Thyroid gland (tissue), 4 donors: ENCODE measurements around the gene CPA2. TPM values are rescaled to one million over a fixed set of nuclear protein-coding genes. Genes with fewer than 3 reads are reported as not detected.

ENCODE experiments used
- DNase-seq, 2 donors: peaks; one replicate each; pipeline ENCODE4 v3.0.0-alpha.2; 2019
- H3K27ac ChIP-seq, 3 donors: fragments of 200-600 bp; sonication (generic); 1 replicate in 2 of 3; 2 replicates in 1 of 3; pipeline ENCODE4 v1.5.1; 2016 to 2019; ENCODE audit warnings: mild to moderate bottlenecking in 1 of 3, moderate library complexity in 1 of 3
- H3K27me3 ChIP-seq: fragments of 200-600 bp; sonication (generic); one replicate; pipeline ENCODE4 v1.5.1; 2019
- H3K36me3 ChIP-seq, 2 donors: fragments of 200-600 bp; sonication (generic); one replicate each; pipeline ENCODE4 v1.5.1; 2016 to 2019
- H3K4me1 ChIP-seq, 2 donors: fragments of 200-600 bp; sonication (generic); one replicate each; pipeline ENCODE4 v1.5.1; 2017 to 2019
- H3K4me3 ChIP-seq, 3 donors: fragments of 200-600 bp; sonication (generic); replicated peaks in 1 of 3; 1 replicate in 2 of 3; 2 replicates in 1 of 3; pipeline ENCODE4 v1.5.1; 2016; ENCODE audit warnings: mild to moderate bottlenecking in 1 of 3
- H3K9me3 ChIP-seq: fragments of 200-600 bp; sonication (generic); one replicate; pipeline ENCODE4 v1.5.1; 2017
- CTCF ChIP-seq, 6 experiments: fragments of 200-600 bp in 3 of 6; fragments of 450-650 bp in 3 of 6; sonication (generic) in 3 of 6; IDR thresholded peaks; one replicate each; pipeline ENCODE4 v1.5.1; 2016 to 2019; ENCODE audit warnings: antibody characterized with exemption in 6 of 6, mild to moderate bottlenecking in 2 of 6, inconsistent platforms in 1 of 6, moderate library complexity in 1 of 6
- POLR2A ChIP-seq, 2 donors: fragments of 450-650 bp; IDR thresholded peaks; one replicate each; pipeline ENCODE4 v1.6.1; 2017; ENCODE audit warnings: antibody characterized with exemption in 2 of 2, mild to moderate bottlenecking in 2 of 2, moderate library complexity in 1 of 2
- WGBS, 2 donors: methylation state at CpG; one replicate each; pipeline ENCODE4 v1.1.5; 2017; 5-methylcytosine and 5-hydroxymethylcytosine counted together
- intact Hi-C: fragments of 100-400 bp; cut with DNase I; formaldehyde crosslinking; loops from one replicate; pipeline ENCODE4 v1.15.1; 2023
- total RNA-seq, 4 donors: library from RNA; depleted of rRNA; stranded (reverse); fragments of >200 nt; gene quantifications; one replicate each; pipeline ENCODE4 v1.2.3, GENCODE V29; 2016

The CPA2 gene
- total RNA-seq, 4 donors from 2014 or later, result not detected

DNA sequence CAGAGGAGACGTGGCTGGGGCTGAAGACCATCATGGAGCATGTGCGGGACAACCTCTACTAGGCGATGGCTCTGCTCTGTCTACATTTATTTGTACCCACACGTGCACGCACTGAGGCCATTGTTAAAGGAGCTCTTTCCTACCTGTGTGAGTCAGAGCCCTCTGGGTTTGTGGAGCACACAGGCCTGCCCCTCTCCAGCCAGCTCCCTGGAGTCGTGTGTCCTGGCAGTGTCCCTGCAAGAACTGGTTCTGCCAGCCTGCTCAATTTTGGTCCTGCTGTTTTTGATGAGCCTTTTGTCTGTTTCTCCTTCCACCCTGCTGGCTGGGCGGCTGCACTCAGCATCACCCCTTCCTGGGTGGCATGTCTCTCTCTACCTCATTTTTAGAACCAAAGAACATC lies 56.0 kb downstream of the CPA2 start:
- Histone ChIP-seq H3K9me3 (no peaks in the 10 kb centered on the region), H3K27me3 (no peaks in the 10 kb centered on the region), H3K36me3 (no peaks in the 10 kb centered on the region), H3K27ac (no peak overlapping the region), H3K4me1 (no peaks in the 10 kb centered on the region), H3K4me3 (no peak overlapping the region)
- WGBS, 2 donors, result 89 to 94% methylated on average over 7 of the region's 7 CpGs
- no peak for DNase-seq
- intact Hi-C loops, result no loop called here
- no peak for TF ChIP-seq CTCF (IDR thresholded peaks at IDR 0.05)

GRCh38 chr7:130324306-130324943 lies 57.8 kb downstream of the CPA2 start:
- H3K4me3 ChIP-seq, result no peak overlapping the region
- no peak for DNase-seq
- H3K27ac ChIP-seq, result no peak overlapping the region
- TF ChIP-seq CTCF (IDR thresholded peaks at IDR 0.05), result no peak
- no peak for TF ChIP-seq POLR2A (IDR thresholded peaks at IDR 0.05)
- H3K4me1 ChIP-seq, result no peaks in the 10 kb centered on the region
- intact Hi-C loops, result no loop called here
- no peaks in the 10 kb centered on the region for H3K36me3 ChIP-seq
- H3K9me3 ChIP-seq, result no peaks in the 10 kb centered on the region
- WGBS, 2 donors, result 94% methylated on average over 10 of the region's 10 CpGs
- H3K27me3 ChIP-seq, result no peaks in the 10 kb centered on the region

GRCh38 chr7:130329681-130330080 lies 63.0 kb downstream of the CPA2 start:
- Histone ChIP-seq H3K9me3 (no peaks in the 10 kb centered on the region), H3K27me3 (no peaks in the 10 kb centered on the region), H3K4me3 (no peak overlapping the region), H3K27ac (no peak overlapping the region), H3K4me1 (no peaks in the 10 kb centered on the region), H3K36me3 (no peaks in the 10 kb centered on the region)
- WGBS, 2 donors, result 89 to 97% methylated on average over 3 of the region's 3 CpGs
- no peak for DNase-seq
- intact Hi-C loops, result no loop called here
- TF ChIP-seq CTCF (IDR thresholded peaks at IDR 0.05) (no peak), POLR2A (IDR thresholded peaks at IDR 0.05) (no peak)

DNA sequence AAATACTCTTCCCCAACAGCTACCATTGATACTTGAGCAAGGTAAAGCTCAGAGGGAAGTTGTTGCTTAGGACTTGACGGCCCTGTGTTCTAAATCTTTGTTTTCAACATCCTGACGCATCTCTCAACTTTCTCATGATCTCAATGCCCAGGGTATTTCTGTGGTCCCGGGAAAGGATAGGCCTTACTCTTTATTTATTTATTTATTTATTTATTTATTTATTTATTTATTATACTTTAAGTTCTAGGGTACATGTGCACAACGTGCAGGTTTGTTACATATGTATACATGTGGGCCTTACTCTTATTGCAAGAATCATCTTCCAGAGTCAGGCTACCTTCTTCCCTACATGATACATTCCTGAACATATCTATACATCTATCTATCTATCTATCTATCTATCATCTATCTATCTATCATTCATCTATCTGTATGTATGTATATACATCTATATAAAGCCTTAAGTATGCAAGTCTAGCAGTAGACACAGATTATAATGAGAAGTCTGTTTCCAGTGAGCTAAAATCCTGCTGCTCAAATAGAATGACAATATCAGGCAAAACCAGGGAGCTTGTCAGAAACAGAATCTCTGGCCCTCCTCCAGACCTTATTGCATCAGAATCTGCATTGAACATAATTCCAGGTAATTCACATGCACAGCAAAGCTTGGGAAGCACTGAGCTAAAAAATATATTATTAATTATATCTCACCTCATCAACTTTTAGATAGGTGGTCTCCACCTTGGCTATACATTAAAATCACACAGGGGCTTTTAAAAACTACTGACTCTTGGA lies 65.8 kb downstream of the CPA2 start:
- Histone ChIP-seq H3K4me1 (no peaks in the 10 kb centered on the region), H3K27ac (no peak overlapping the region), H3K9me3 (no peaks in the 10 kb centered on the region), H3K27me3 (no peaks in the 10 kb centered on the region), H3K36me3 (no peaks in the 10 kb centered on the region), H3K4me3 (no peak overlapping the region)
- WGBS, 2 donors, result 94 to 97% methylated on average over 4 of the region's 4 CpGs
- intact Hi-C loops, result no loop called here
- no peak for DNase-seq
- no peak for TF ChIP-seq POLR2A (IDR thresholded peaks at IDR 0.05)
- TF ChIP-seq CTCF (IDR thresholded peaks at IDR 0.05), result no peak

DNA sequence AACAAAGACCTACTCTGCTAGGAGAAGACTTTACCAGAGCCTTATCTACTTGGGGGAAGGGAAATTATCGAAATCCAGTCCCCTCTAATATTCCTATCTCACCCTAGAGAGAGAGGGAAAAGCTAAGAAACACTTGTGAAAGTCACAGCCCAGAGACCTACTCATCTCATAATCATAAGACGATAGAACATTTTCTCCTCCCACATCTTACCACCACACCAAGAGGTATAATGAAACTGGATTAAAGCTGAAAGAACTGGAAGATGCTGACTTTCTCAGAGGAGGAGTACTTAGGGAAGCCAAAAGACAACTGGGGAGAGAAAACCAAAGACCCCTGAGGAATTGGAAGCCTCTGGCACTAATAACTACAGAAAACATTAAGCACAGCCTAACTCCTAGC lies 67.2 kb downstream of the CPA2 start:
- Histone ChIP-seq H3K9me3 (no peaks in the 10 kb centered on the region), H3K4me1 (no peaks in the 10 kb centered on the region), H3K36me3 (no peaks in the 10 kb centered on the region), H3K27ac (no peak overlapping the region), H3K4me3 (no peak overlapping the region), H3K27me3 (no peaks in the 10 kb centered on the region)
- no peak for TF ChIP-seq CTCF (IDR thresholded peaks at IDR 0.05)
- TF ChIP-seq POLR2A (IDR thresholded peaks at IDR 0.05), result no peak
- intact Hi-C loops, result no loop called here
- no peak for DNase-seq
- WGBS, 2 donors, result 83 to 88% methylated on average over 2 of the region's 2 CpGs
